Measurements from ENCODE around the gene DNAJA3.

- no peak for TF ChIP-seq EZH2 (IDR thresholded peaks at IDR 0.05; ENCODE audit: borderline replicate concordance, low read depth, low read length, severe bottlenecking)
- TF ChIP-seq CTCF (IDR thresholded peaks at IDR 0.05; ENCODE audit: extremely low read depth in 1 of 2, insufficient read depth in 1 of 2, low read depth in 1 of 2, low read length in 2 of 2), result no peak
- TF ChIP-seq POLR2A (IDR thresholded peaks at IDR 0.05; ENCODE audit: low read depth, low read length), result no peak
These were observed 35.8 kb downstream of the DNAJA3 start for GRCh38 chr16:4461250-4462085.

Data from endothelial cell of umbilical vein (primary cell).